ENCODE data around the gene RABGAP1L.

The RABGAP1L gene

GRCh38 chr1:174911606-174912005, 752.3 kb downstream of the RABGAP1L start:
- DNase-seq: no peak

- DNase-seq: no peak
Measured at GRCh38 chr1:174912264-174912663, 752.9 kb downstream of the RABGAP1L start.

- no peak for DNase-seq
Measured at GRCh38 chr1:174913225-174913903, 754.0 kb downstream of the RABGAP1L start.

GRCh38 chr1:174914991-174915390, 755.7 kb downstream of the RABGAP1L start:
- DNase-seq: no peak

GRCh38 chr1:174916846-174917245, 757.5 kb downstream of the RABGAP1L start:
- DNase-seq: no peak

GRCh38 chr1:174920093-174920492, 760.8 kb downstream of the RABGAP1L start:
- no peak for DNase-seq

- DNase-seq: no peak
Measured at GRCh38 chr1:174922121-174922520, 762.8 kb downstream of the RABGAP1L start.

- DNase-seq: no peak
Measured at GRCh38 chr1:174923820-174924219, 764.5 kb downstream of the RABGAP1L start.

GRCh38 chr1:174928541-174928940, 769.2 kb downstream of the RABGAP1L start:
- DNase-seq: no peak

GRCh38 chr1:174931214-174931613, 771.9 kb downstream of the RABGAP1L start:
- no peak for DNase-seq

- no peak for DNase-seq
Measured at GRCh38 chr1:174932587-174932986, 773.3 kb downstream of the RABGAP1L start.

- DNase-seq: no peak
Measured at GRCh38 chr1:174935961-174936727, 776.8 kb downstream of the RABGAP1L start.

- no peak for DNase-seq
Measured at GRCh38 chr1:174938281-174939007, 779.1 kb downstream of the RABGAP1L start.

- no peak for DNase-seq
Measured at GRCh38 chr1:174939775-174940545, 780.6 kb downstream of the RABGAP1L start.

GRCh38 chr1:174940646-174941175, 781.4 kb downstream of the RABGAP1L start:
- DNase-seq: no peak

GRCh38 chr1:174942547-174943255, 783.4 kb downstream of the RABGAP1L start:
- no peak for DNase-seq

- DNase-seq: no peak
Measured at GRCh38 chr1:174946031-174946430, 786.7 kb downstream of the RABGAP1L start.

GRCh38 chr1:174949061-174949460, 789.7 kb downstream of the RABGAP1L start:
- DNase-seq: no peak

- no peak for DNase-seq
Measured at GRCh38 chr1:174949645-174950044, 790.3 kb downstream of the RABGAP1L start.

- no peak for DNase-seq
Measured at GRCh38 chr1:174953285-174954072, 794.2 kb downstream of the RABGAP1L start.

- DNase-seq: no peak
Measured at GRCh38 chr1:174954073-174954460, 794.7 kb downstream of the RABGAP1L start.
